Brain pericyte (primary cell): Measurements from ENCODE around the gene SLC12A3.

Source experiments
- DNase-seq: peaks from one replicate; pipeline ENCODE4 v3.0.0-alpha.2; 2012; ENCODE audit warnings: low read depth, low spot score

The SLC12A3 gene, protein sequence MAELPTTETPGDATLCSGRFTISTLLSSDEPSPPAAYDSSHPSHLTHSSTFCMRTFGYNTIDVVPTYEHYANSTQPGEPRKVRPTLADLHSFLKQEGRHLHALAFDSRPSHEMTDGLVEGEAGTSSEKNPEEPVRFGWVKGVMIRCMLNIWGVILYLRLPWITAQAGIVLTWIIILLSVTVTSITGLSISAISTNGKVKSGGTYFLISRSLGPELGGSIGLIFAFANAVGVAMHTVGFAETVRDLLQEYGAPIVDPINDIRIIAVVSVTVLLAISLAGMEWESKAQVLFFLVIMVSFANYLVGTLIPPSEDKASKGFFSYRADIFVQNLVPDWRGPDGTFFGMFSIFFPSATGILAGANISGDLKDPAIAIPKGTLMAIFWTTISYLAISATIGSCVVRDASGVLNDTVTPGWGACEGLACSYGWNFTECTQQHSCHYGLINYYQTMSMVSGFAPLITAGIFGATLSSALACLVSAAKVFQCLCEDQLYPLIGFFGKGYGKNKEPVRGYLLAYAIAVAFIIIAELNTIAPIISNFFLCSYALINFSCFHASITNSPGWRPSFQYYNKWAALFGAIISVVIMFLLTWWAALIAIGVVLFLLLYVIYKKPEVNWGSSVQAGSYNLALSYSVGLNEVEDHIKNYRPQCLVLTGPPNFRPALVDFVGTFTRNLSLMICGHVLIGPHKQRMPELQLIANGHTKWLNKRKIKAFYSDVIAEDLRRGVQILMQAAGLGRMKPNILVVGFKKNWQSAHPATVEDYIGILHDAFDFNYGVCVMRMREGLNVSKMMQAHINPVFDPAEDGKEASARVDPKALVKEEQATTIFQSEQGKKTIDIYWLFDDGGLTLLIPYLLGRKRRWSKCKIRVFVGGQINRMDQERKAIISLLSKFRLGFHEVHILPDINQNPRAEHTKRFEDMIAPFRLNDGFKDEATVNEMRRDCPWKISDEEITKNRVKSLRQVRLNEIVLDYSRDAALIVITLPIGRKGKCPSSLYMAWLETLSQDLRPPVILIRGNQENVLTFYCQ

DNA sequence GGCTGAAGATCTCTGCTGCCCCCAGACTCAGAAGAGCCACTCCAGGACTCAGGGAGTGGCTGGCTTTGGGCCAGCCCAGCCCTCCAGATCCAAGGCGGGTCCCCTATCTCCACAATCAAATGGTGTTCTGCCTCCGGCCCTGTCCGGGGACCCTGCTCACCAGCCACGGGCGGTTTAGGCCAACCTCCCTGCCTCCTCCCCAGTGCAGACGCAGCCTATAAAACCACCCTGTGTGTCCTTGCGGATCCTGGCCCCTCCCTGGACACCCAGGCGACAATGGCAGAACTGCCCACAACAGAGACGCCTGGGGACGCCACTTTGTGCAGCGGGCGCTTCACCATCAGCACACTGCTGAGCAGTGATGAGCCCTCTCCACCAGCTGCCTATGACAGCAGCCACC, at the start of gene SLC12A3:
Gene SLC12A3, plus strand, starts transcription at position 248 of the 400 bp plus-strand sequence. Its CDS starts 29 bp downstream, at position 277.
- no peak for DNase-seq

DNA sequence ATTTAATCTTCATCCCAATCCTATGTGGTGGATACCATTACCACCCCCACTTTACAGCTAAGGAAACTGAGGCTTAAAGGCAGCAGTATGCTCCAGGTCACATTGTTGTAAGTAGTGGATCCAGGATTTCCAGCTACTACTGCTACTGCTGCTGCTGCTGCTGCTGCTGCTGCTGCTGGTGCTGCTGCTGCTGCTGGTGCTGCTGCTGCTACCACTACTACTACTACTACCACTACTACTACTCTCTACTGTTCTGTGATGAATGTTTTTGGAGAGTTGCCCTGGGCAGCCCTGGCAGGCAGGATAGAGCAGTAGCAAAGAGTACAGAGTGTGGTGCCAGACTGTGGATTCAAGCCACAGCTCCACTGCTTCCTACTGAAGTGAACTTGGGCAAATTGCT, 49.3 kb upstream of the SLC12A3 start:
- DNase-seq: no peak

DNA sequence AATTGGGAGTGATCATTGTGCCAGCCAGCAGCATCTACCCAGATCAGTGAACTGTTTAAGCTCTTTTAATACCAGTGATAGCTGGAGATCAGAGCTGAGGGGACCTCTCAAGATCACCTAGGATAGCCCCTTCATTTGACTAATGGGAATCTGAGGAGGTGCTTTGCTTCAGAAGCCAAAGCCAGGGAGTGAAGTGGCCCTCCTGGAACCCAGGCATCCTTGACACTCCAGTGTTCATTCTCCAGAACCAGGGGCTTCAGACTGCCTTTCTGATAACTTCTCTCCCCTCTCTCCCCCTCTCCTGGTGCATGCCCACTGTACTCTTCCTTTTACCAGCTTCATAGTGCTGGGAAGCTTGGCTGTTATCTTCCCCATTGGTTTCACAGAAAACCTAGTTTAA, 48.0 kb upstream of the SLC12A3 start:
- DNase-seq: no peak

DNA sequence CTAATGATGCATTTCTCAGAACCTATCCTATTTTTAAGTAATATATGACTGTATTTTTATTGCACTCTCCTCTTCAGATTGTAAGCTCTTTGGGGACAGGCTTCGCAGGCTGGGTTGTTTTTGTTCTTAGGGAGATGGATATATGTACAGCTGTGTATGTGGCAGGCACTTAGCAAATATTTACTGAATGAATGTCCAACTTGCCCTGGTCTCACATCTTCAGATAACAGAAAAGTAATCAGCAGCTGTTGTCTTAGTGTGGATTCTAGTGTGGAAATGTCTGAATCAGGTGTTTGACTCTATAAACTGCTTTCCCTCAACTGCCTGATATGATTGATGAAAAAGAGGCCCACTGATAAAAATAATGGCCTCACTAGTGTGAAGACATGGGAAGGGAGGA, 47.1 kb upstream of the SLC12A3 start:
- no peak for DNase-seq

DNA sequence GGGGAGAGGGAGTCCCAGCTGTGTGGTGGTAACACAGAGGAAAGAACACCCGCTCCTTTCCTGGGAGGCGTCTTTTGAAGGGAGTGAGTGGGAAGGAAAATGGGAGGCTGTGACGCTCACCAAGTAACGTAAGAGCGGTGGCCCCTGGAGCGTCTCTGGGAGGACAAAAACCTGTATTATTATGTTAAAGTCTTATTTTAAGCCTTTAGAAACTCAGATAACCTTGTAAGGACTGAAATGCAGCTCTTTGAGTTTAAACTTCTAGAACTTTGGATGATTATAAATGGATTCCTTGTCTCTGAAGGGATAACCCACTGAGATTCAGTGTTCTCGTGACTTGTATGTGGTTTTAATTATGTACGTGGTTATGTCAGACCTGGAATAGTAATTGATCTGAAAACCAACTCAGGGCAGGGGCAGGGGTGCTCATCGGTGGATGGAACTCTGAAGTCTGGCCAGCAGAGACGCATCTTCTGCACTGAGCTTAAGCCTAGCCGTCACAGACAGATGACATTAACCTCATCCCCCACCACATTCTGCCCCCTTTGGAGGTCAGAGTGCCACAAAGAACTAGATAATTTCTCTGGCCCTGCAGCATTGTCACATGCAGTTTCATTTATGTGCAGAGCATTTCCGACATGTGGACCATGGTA, 41.8 kb upstream of the SLC12A3 start:
- DNase-seq: no peak

DNA sequence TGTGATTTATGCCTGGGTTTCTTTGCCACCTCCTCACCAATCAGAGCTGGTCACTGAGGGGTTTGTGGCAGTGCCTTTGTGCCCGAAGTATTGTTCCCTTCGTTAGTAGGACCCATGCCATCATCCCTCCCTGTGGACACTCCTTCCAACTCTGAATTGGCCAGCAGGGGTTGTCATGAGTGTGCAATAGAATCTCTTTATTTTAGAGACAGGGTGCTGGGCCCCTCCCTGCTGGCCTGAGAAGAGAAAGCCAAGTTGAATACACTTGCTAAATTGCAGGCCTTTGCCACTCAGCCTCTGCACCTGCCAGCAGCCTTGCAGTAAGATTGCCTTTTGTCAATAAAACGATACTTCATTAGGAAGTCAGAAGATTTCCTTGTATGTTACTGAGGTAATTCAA, 40.7 kb upstream of the SLC12A3 start:
- no peak for DNase-seq

DNA sequence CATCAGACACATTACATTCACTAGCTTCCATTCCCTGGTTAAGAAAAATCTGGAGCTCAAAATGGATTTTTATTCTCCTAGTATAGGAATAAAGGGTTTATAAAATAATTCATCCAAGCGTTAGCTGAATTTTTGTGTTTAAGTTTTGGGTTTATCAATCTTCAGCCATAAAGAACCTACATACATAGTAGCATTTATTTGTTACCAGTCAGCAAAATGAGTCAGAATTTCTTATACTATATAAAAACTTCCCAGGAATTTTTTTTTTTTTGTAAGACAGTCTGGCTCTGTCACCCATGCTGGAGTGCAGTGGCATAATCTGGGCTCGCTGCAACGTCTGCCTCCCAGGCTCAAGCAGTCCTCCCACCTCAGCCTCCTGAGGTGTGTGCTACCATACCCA, 40.2 kb upstream of the SLC12A3 start:
- DNase-seq: no peak

DNA sequence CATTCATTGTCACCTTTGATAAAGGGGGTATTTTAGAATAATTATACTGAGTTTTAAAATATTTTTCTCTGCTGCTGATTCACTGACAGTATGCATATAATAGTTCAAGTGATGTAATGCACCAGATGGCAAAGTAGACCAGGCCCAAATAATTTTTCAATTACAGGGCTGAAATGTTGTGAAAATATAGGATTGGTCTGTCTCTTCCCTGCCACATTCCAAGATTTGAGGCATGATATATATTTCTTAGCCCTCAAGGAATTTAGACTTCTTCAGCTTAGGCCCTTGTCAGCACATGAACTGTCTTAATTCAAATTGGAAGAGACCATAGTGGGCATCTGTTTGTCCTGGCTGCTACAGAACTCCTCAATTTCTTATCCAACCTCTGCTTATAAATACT, 39.2 kb upstream of the SLC12A3 start:
- no peak for DNase-seq

DNA sequence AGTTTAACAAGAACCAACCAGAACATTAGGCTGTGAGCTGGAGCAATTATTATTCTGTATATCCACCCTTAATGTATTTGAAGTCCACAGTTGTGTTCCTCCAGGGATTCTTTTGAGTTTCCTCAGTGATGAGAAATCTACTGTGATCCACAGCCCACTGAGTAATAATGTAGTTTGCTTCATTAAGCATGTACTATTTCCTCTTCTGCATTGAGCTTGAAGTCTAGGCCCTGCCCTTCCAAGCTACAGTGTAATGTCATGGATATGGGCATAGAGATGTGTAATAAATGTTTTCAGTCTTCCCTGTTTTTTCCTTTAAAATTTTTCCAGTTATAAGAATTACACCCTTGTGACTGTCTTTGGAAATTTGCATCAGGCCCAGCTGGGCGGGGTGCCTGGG, 36.4 kb upstream of the SLC12A3 start:
- no peak for DNase-seq

DNA sequence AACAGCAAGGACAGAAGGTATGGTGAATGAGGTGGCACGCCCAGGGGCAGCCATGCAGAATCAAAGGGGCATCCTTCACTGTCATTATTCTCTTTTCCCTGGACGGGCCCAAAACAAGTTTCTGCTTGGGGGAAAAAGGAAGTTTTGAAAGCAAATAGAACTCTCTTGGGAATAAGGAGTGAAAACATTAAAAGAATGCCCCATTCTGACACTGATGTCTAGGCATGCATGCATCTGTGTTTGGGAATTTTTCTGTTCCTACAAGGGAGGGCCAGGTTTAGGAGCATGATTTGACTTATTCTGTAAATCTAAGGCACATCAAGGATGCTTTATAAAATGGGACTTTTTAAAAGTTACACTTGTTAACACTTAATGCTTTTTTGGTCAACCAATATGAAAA, 34.3 kb upstream of the SLC12A3 start:
- DNase-seq: no peak

DNA sequence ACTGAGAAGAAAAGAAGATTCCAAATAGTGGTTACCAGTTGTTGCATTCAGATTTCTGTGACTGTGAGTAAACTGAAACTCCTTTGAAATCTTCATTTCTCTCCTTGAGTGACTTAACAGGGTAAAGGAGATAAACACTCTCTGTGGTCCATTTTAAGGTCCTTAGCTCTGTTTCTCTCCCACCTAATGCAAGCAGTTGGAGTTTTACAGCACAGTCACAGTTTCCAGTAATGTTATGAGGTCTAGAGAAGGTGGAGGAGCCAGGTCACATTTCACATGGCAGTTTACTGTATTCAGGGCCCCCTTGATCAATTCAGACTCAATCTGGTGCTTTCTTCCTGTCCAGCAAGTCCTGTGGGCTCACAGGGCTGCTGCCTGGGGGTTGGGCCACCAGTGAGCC, 32.2 kb upstream of the SLC12A3 start:
- DNase-seq: no peak

DNA sequence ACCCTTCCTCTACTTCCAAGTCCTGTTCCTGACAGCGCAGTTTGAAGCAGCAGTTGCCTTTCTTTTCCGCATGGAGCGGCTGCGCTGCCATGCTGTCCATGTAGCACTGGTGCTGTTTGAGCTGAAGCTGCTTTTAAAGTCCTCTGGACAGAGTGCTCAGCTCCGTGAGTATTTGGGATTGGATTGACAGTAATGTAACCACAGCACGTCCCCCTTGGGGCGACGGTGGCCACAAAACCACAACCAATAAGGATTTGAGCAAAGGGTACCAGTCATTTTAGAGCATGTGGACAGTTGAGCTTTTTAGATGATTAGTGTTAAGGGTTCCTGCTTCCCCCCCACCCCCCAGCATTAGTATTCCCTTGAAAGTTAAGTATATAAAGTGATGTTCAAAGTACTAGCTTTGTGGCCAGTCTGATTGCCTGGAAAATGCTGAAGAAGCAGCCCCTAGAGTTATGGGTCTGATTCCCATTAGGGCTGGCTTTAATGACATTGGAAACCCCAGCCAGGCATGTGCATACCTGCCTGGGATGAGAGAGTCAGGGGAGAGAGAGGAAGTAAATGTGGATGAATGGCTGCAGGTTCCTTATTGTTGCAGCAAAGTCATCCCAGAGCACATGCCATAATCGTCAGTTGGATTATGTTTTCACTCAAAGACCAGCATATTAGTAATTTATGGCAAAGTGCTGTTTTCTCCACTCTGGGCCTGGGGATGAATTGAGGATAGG, 31.6 kb upstream of the SLC12A3 start:
- DNase-seq: no peak

DNA sequence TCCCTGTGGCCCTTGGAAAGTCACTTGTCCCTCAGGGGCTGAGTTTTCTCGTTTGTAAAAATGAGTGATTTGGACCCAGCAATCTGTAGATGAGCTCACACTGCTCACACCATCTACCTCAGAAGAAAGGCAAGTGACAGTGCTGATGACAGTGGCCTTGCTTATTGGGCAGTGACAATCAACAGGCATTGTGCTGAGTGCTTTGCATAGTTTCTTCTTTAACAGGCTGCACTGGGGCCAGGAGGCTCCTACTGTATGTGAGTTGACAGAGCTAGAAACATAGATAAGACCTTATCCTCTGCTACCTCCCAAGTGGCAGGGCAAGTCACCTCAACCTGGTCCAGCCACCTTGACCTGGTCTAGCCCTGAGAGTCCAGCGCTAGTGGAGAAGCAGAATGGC, 29.7 kb upstream of the SLC12A3 start:
- no peak for DNase-seq

DNA sequence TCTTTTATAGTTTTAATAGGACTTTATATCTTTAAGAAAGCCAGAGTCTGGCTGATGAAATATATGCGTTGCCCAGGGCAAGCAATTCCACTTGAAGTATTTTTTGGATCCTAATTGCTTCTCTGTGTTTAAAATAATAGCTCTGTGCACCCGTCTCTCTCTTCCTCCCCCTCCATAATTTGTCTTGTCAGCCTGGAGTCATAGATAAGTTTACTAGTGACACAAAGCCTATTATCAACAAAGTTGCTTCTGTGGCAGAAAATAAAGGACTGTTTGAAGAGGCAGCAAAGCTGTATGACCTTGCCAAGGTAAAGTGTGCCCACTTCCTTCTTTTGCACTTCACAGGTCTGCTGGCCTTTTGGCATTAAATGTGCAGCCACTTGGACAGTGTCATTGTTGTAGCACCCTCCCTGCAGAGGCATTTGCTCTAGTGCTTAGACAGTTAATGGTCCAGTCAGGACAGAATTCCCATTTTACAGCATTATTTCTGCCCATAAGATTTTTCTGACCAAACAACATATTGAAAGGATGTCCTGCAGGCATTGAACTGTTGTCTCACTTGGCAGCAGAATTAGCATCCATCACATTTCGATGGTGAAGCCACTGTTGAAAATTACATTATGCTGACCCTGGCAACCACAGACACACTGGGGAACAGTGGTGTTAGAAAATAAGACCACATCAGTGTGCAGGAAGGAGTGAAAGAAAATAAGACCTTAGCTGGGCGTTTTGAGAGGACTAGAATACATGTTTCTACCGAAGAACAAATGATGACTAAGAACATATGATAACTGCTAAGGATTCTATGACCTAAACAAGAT, 28.4 kb upstream of the SLC12A3 start:
- DNase-seq: no peak

DNA sequence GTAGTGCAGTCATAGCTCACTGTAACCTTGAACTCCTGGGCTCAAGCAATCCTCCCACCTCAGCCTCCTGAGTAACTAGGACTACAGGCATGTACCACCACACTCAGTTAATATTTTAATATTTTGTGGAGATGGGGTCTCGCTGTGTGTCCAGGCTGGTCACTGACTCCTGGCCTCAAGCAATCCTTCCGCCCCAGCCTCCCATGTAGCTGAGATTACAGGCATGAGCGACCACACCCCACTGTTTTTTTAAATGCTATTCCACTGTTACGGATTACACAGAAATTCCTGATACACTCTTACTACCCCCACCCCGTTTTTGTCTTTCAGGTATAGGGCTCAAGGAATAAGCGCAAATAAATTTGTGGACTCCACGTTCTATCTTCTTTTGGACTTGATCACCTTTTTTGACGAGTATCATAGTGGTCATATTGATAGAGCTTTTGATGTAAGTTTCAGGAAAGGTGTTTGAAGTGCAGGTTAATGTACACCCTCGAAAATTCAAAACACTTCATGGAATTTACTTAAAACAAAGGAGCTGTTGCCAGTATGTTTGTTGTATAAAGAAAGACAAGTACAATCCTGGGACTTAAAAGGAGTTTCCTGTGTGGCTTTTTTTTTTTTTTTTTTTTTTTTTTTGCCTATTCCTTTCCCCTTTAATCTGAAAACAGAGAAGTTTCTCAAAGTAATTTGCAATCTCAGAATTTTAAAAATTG, 26.2 kb upstream of the SLC12A3 start:
- DNase-seq: no peak

DNA sequence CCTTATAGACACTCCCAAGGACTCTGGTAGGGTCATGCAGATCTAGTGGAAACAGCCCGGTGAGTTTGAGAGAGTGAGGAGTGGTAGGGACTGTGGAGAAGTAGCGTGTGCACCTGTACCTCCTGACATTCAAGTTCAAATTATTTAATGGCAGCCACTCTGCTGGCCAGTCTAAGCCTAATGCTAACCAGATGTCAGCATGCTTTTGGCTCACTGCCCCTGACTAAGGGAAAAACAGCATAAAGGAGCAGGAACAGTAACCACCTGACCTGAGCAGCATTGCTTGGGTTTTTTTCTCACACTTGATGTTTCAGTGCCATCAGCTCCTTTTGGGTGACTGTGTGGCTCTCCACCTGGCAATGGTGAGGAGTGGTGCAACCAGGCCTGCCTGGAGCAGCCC, 23.8 kb upstream of the SLC12A3 start:
- no peak for DNase-seq

DNA sequence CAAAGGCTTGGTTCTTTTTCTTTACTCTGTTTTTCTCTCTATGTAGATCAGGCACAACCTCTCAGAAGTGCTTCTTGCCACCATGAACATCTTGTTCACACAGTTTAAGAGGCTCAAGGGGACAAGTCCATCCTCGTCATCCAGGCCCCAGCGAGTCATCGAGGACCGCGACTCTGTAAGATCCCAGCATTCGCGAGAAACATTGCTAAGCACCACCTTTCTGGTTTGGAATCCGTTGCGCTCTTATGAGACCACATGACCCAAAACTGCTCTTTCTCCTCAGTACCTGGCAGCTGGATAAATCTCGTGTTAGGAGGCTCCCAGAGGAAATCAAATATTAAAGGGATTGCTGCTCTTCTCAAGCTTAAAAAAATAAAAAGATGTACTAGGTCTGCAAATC, 23.3 kb upstream of the SLC12A3 start:
- no peak for DNase-seq

DNA sequence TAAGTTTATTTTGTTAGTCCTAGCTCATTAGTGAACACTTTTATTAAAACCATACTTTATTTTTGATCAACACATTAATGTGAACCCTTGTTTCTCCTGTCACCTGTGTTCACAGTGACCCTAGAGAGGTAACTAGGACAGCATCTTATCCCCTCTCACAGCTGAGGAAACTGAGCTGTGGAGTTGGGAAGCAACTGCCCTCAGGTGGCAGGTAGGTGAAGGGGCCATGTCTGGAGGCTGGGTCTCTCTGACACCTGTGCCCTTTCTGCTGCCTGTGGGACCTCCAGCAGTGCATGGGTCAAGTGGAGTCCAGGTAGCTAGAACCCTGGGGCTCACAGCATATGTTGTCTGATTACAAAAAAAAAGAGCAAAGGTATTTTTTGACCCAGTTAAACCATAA, 22.9 kb upstream of the SLC12A3 start:
- DNase-seq: no peak

DNA sequence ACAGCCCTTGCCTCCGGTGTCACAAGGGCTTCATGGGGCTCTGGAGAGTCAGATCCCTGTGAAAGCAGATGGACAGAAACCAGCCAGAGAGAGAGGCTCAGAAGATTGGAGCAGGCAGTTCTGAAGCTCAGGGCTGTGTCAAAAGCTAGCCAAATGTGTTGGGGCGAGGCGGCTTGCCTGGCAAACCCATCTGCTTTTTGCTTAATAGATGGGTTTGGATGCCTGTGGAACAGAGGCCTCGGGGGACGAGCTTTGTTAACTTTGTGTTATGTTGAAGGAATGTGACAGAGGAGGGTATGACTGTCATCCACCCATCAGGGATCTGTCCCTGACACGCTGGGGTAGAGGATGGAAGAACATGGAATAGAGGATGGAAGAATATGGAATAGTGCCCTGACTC, 21.0 kb upstream of the SLC12A3 start:
- DNase-seq: no peak
